HG03520 (cell line): ENCODE data around the gene FOXN1.

Experiments used
- ATAC-seq: cut with Tn5 transposase; IDR thresholded peaks from one replicate; pipeline ENCODE4 v1.9.1; 2021; ENCODE audit warnings: mild to moderate bottlenecking, moderate library complexity; ENCODE audit not compliant: unreplicated experiment

Gene FOXN1

DNA sequence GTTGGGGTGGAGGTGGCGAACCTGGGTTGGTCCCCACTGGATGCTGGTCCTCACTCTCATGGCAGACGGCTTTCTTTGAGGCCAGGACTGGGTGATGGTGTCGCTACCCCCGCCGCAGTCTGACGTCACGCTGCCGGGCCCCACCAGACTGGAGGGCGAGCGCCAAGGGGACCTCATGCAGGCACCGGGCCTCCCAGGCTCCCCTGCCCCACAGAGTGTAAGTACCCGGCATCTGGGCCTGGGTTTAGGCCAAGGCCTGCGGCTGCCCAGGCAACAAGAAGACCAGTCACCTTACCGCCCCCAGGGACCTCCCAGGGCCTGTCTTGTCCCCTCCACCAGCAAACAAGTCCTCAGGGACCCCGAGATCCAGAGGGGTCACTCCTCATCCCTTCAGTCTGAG, 17.7 kb downstream of the FOXN1 start:
- ATAC-seq: no peak

GRCh38 chr17:28524476-28525424, 18.6 kb downstream of the FOXN1 start:
- ATAC-seq: no peak

GRCh38 chr17:28526381-28526780, 20.2 kb downstream of the FOXN1 start:
- ATAC-seq: no peak

DNA sequence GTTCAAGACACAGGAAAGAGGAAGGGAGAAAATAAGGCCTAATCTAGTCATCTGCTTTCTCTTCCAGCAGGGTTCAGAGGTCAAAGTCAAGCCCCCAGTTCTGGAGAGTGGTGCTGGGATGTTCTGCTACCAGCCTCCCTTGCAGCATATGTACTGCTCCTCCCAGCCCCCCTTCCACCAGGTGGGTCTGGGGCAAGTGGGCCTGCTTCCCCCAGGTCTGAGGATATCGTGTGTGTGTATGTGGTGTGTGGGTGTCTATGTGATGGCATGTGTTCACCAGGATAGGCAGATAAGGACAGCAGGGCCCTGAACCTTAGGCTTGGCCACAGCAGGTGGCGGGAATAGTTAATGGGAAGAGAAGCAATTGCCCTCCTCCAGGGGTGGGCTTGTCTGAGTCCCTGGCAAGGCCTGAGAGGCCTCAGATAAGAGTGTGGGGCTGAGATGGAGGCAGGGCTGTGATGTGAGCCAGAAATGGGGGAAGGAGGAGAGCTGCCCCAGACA, 21.1 kb downstream of the FOXN1 start:
- no peak for ATAC-seq

GRCh38 chr17:28527859-28528258, 21.7 kb downstream of the FOXN1 start:
- ATAC-seq: no peak

GRCh38 chr17:28528327-28529012, 22.3 kb downstream of the FOXN1 start:
- no peak for ATAC-seq

- no peak for ATAC-seq
Observed at GRCh38 chr17:28529013-28529400, 22.9 kb downstream of the FOXN1 start.

GRCh38 chr17:28530250-28530649, 24.1 kb downstream of the FOXN1 start:
- no peak for ATAC-seq

DNA sequence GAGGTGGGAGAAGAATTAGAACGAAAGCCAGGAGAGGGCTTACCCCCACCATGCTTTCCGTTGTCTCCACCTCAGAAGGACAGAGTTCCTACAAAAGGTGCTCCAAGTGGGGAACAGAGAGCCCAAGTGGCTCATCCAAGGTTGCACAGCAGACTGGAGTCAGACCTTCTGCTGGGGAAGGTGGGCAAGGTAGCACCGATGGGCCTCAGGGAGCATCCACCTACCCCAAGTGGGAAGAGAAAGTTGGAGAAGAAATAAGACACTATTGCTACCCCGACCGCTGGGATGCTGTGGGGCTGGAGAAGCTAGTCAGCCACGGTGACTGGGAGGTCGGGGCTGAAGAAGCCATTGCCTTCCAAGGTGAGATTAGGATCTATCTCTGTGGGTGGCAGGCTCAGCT, 24.8 kb downstream of the FOXN1 start:
- ATAC-seq: no peak

DNA sequence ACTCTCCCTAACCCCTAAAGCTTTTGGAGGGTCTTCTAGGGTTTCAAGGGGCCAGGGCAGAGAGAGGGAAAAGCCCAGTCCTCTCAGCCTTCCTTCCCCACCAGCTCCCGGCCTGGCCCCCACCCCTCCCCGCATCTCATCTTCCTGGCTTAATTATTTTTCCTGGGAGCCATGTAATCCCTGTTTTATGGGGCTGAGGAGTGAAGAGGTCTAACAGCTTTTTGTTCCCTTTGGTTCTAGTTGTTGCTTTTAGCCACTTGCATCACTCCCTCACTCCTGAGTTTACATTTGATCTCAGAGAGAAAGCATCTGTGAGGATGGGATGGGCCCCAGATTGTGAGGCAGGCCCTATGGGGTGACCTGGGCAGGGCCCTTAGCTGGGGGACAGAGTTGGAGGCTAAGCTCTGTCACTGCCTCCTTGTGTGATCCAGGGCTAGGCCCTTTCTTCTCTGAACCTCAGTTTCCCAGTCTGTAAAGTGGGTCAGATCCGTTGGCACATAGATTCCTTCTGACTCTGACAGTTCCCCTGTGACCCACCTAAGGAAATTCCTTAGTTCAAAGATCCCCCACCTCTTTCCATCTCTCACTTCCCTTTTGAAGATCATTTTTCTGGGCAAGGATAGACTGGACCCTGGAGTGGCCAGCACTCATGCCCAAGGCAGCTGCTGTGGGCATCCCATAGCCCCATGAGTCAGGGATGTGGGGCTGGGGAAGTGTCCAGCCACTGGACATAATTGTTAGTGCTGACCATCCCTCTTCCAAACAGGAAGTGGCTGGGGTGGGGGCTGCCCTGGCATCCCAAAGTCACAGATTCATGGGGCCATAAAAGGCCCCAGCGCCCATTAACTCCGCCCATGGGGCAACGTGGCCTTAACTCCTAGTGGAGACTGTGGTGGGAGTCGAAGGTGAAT, 26.2 kb downstream of the FOXN1 start:
- ATAC-seq: no peak

DNA sequence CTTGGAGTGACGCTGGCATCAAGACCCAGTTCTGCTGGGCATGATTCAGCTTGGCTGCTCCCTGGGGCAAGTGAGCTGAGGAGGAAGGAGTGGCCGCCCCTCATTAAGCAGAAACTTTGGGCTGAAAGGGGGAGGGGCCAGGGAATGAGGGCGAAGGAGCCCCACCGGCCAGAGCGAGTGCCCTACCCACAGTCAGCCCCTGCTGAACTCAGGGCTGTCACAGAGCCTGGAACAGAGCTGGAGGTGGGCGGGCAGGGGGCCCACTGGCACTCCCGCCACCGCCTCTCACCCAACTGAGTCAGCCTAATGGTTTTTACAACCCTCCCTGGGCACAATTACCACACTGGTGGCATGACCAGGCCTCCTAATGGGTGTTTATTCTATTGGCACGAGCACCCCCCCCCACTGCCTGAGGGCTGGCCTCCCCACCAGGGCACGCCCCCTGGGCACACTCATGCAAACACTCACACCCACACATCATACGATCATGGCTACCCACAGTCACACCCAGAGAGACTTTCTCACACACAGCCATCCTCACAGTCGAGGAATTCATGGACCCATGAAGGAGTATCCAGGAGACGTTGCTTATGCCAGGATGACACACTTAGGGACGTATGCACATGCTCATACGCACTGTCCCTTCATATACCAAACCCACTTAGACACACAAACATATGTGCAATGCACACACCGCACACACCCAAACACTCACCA, 27.1 kb downstream of the FOXN1 start:
- no peak for ATAC-seq

DNA sequence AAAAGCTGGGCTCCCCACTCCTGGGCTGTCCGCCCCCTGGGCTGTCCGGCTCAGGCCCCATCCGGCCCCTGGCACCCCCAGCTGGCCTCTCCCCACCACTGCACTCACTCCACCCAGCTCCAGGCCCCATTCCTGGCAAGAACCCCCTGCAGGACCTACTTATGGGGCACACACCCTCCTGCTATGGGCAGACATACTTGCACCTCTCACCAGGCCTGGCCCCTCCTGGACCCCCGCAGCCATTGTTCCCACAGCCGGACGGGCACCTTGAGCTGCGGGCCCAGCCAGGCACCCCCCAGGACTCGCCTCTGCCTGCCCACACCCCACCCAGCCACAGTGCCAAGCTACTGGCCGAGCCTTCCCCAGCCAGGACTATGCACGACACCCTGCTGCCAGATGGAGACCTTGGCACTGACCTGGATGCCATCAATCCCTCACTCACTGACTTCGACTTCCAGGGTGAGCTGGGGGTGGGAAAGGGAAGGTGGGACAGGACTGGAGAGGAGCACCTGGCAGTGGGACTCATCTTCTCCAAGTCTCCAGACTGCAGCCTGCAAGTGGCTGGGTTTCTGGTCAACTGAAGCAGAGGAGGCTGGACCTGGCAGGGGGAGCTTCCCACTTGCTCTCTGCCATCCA, 28.7 kb downstream of the FOXN1 start:
- no peak for ATAC-seq

DNA sequence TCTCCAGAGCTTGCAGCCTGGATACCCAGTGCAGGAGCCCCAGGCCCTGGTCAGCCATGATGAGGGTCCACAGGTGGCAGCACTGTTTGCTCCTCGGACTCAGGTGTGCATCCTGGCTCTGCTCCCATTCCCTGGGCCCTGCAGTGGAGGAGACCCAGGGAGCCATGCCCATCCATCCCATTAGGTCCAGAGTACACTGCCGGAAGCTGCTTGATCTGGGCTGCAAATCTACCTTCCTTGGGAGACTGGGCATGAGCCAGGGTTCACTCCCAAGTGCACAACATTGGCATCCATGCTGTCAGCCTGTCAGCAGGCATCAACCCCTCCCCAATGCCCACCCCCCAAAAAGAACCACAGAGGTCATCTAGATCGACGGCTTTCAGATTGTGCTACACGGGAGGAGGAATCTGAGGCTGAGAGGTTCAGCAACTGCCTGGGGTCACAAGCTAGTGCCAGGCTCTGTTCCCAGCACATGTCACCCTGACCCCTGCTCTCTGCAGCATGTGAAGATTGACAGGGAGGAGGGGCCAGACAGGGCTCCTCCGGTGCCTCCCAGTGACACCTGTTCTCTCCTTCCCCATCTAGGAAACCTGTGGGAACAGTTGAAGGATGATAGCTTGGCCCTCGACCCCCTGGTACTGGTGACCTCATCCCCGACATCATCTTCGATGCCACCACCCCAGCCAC, 30.5 kb downstream of the FOXN1 start:
- no peak for ATAC-seq

GRCh38 chr17:28537219-28537610, 31.1 kb downstream of the FOXN1 start:
- ATAC-seq: no peak

DNA sequence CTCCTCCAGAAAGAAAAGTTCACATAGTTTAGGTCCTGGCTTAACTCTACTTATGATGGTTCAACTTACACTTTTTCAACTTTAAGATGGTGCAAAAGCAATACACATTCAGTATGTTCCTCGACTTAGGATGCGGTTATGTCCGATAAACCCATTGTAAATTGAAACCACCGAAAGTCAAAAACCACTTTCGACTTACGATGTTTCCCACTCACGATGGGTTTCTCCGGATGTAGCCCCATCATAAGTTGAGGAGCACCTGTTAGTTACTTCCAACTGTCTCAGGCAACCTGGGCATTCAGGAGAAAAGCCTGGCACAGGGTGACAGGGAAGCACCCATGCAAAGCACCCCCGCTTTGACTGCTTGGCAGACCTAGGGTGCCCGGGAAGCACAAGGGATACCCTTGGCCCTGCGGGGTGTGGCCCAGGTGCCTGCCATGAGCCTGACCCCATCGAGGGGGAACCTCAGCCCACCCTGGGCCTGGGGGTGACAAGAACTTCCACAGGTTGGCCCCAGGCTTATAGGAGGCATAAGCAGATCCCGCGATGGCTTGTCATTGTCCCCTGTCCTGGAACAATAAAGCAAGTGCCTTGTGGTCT, 32.2 kb downstream of the FOXN1 start:
- no peak for ATAC-seq

GRCh38 chr17:28540231-28540630, 34.1 kb downstream of the FOXN1 start:
- no peak for ATAC-seq

GRCh38 chr17:28541439-28541838, 35.3 kb downstream of the FOXN1 start:
- ATAC-seq: no peak

- no peak for ATAC-seq
Observed at GRCh38 chr17:28544402-28545140, 38.4 kb downstream of the FOXN1 start.
